Dermis blood vessel endothelial cell (primary cell): Measurements from ENCODE around the gene SNX30. TPM values are rescaled to one million over a fixed set of nuclear protein-coding genes. Genes with fewer than 3 reads are reported as not detected.

Experiments used
- DNase-seq: peaks from one replicate; pipeline ENCODE4 v3.0.0; 2010
- total RNA-seq: library from RNA; depleted of rRNA; stranded (reverse); fragments of >200 nt; gene quantifications from 2 replicates; pipeline ENCODE4 v1.2.3, GENCODE V29; 2014

Gene SNX30
- total RNA-seq, 1 donor from 2014 or later, result 8.5 TPM

DNA sequence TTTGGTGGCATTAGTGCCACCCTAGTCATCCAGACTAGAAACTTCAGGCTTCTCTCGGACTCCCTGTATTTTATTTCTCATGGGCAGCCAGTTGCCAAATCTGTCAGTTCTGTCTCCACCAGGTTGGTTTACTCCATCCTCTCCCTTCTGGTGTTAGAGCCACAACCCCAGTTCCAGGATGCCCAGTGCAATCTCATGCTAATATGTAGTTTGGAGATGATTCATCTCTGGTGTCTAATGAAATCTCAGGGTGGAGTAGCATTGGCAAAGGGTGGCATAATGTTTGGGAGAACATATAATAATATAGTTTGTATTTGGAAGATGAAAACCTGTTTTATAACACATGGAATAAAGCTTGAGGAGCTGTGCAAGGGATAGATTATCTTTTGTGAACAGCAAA is 109.9 kb downstream of the SNX30 start:
- DNase-seq, result no peak

- DNase-seq, result no peak
Measured at GRCh38 chr9:112861155-112861554, 110.6 kb downstream of the SNX30 start.

DNA sequence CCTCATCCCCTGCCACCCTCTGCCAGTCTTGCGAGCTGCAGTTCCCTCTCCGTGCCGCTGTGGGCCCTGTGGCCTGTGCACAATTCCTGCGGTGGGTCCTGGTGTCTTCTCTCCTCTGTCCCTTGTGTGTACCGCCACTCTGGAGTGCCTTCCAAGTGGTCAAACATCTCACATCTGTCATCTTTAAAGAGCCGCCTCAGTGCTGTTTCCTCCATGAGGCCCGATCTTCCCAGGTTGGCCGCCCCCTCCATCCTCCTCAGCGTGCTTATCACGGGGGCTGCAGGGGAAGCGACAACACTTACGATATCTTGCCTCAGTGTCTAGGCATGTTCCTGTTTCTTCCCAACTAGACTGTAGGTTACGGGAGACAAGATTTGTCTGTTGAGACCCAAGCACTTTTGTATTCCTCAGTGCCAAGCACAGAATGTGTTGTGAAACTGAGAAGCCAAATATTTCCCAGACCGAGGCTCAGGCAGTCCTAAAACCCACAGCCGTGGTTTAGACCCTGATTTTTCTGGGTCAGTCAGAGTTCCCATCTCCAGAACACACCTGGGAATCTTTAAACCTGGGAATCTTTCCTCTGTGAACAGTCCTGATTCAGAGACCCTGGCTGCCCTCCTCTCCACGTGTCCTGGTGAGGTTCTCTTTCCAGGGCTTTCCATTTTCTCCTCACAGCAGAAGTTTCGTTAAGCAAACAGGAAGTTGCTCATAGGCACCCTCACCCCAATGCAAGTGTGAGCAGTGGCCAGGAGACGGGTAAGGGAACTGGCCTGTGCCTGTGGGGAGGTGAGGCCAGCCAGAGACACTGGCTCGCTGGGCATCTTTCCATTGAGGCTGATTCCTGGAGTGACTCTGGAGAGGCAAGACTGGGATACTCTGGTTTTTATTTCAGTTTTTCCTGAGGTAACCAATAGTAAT is 111.3 kb downstream of the SNX30 start:
- peak; percentile 44 for DNase-seq

GRCh38 chr9:112863214-112863613 is 112.7 kb downstream of the SNX30 start:
- DNase-seq, result no peak

DNA sequence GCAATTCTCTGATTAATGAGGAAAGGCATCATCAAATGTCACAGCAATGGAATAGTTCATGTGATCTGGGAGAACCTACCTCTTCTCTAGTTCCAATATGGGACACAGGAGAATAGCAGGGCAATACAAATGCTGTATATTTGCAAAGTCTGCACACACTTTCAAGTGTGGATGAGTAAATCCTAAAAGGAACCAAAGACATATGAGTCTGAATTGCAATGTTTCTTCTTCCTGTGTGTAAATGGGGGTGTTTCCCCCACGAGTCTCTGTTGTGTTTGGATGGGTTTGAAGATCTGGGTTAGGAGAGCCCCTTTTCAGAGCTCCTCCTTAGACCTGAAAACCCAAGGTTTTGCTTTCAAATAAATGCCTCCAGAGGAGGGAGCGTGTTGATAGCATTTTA is 113.2 kb downstream of the SNX30 start:
- no peak for DNase-seq

DNA sequence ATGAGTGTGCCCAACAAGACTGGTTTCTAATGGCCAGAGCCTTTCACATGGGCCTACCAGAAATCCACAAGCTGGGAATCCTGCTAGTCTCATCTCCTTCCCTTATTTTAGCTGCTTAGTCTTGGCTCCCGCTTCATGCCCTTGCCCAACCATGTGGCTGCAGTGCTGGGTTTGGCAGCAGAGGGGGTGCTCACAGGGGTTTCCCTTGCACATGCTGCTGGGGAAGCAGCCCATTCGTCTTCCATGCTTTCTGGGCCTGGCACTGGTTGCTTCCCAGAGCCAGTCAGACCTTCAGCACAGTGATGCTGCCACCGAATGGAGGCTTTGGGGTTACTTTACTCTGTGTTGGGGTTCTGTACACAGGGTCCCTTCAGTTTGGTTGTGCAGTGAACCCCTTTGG is 113.8 kb downstream of the SNX30 start:
- DNase-seq, result no peak

GRCh38 chr9:112864982-112865381 is 114.4 kb downstream of the SNX30 start:
- DNase-seq, result no peak

- DNase-seq, result no peak
Measured at GRCh38 chr9:112866662-112867274, 116.2 kb downstream of the SNX30 start.

DNA sequence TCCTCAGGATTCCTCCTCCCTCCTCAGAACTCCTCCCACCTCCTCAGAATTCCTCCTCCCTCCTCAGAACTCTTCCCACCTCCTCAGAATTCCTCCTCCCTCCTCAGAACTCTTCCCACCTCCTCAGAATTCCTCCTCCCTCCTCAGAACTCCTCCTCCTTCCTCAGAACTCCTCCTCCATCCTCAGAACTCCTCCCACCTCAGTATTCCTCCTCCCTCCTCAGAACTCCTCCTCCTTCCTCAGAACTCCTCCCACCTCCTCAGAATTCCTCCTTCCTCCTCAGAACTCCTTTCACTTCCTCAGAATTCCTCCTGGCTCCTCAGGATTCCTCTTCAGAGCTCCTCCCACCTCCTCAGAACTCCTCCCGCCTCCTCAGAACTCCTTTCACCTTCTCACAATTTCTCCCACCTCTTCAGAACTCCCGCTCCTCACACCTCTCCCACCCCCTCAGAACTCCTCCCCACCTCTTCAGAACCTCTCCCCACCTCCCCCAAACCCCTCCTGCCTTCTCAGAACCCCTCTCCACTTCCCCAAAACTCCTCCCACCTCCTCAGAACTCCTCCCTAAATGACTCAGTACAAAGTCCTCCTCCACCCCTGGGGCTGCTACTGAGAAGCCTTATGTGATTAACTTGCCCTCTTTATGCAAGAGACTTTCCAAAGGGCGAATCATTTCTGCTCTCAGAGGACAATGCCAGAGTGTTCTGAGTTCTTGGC is 116.9 kb downstream of the SNX30 start:
- DNase-seq, result peak; percentile 25

GRCh38 chr9:112868461-112868860 is 117.9 kb downstream of the SNX30 start:
- DNase-seq, result no peak

GRCh38 chr9:112869041-112869529 is 118.5 kb downstream of the SNX30 start:
- no peak for DNase-seq

GRCh38 chr9:112869917-112870316 is 119.4 kb downstream of the SNX30 start:
- no peak for DNase-seq

- DNase-seq, result no peak
Measured at GRCh38 chr9:112870556-112870955, 120.0 kb downstream of the SNX30 start.

DNA sequence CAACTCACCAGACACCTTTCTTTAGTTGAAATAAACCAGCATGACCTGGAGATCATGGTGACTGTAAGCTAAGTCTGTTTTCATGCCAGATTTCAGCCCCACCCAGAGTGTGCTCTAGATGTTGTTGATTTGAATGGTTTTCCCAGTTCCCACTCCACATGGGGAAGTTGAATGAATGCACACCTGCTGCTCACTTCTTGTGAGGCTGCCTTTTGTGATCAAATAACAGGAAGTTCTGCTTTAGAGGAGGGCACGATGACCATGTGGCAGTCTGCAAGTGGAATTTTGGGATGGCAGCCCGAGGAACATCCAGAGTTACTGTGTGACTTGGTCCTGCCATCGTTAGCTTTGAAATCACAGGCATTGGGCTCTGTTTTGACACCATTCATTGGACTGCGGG is 121.5 kb downstream of the SNX30 start:
- DNase-seq, result no peak

DNA sequence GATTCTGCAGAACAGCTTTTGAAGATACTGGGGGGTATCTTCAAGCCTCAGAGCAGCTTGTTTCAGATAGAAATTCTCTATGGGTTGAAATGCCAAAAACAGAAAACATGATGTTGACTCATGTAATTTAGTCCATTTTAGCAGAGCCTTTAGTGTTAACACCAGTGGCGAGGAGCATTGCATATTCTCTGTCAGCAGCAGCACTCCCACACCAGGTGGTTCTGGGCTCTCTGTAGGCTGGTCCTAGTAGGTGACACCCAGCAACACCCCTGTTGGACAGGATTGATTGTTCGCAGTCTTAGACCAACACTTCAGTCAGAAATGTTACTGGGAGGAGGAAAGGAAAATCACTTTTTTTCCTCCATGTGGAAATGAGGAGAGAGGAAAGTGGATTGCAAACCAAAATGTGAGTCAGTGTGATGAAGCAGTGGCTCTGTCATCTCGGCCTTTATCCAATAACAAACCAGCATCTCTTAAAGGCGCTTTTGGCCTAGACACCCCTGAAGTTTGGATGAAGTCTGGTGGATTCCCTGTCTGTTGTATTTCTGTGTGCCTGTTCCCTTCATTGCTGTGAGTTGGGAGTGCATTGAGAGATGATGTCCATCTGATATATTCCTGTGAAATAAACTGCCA is 123.3 kb downstream of the SNX30 start:
- DNase-seq, result no peak

DNA sequence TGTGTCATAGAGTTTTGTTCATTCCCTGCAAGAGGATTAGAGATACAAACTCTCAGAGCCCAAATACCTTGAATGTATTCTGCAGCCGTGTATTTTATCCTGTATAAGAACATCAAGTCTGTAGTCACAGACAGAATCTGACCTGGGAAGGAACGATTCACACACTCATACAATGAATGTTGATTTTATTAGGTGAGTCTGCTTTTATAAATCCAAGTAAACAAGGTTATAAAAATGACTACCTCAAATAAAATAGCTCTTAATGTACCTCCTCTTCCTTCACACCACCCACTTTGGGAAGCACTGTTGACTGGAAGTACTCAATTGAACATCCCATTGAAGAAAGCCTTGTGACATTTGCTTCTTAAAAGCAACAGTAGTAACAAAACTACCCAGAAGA is 128.2 kb downstream of the SNX30 start:
- no peak for DNase-seq

- DNase-seq, result no peak
Measured at GRCh38 chr9:112880650-112881049, 130.1 kb downstream of the SNX30 start.

DNA sequence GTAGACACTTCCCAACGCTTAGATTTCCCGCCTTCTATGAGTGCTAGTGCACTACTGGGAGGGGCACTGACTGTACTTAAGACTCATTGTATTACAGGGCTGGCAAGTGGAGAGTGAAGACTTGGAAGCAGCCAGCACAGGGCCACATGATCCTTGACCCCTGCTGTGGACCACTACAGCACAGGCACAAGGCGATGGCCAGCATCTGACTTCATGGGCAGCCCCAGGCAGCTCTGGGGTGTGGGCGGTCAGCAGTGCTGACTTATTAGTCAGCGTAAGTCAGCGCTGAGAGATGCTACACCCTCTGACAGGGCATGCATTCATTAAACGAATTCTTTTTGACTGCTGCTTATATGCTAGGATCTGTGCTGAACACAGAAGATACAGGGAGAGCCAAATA is 130.8 kb downstream of the SNX30 start:
- DNase-seq, result no peak

DNA sequence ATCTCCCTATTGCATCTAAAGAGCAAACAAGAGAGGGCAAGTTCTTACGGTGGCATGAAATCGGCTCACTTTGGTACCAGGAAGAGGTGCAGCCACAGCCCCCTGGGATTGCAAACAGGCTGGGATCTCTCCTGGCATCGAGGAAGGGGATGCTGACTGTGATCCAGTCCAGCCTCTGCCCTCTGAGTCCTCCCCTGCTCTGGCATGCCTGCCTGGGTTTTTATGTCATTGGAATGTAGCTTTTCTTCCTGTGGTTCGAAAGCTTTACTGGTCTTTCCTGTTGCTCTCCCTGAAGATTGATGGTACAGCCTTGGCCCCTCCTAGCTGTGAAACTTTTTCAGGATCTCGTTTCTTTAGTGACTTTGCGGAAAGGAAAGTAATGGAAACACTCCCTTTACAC is 133.5 kb downstream of the SNX30 start:
- peak; percentile 33 for DNase-seq

- DNase-seq, result no peak
Measured at GRCh38 chr9:112884721-112885120, 134.2 kb downstream of the SNX30 start.

GRCh38 chr9:112885324-112885723 is 134.8 kb downstream of the SNX30 start:
- DNase-seq, result no peak

DNA sequence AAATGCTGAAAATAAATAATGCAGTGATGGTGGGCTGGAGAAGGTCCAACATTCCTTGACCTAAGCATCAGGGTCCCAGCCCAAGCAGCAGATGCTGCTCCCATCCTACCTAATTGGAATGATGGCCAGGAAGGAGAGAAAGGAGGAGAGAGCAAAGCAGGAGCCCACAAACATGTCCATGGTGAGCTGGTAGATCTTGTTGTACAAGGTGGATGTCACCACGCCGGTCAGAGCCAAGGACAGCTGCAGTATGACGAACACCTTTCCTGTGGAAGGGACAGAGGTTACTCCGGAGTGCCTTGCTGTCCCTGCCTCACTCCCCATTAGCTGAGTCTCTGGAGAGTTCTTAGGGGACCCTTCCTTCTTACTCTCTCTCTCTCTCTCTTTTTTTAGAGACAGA is 135.8 kb downstream of the SNX30 start:
- DNase-seq, result no peak

DNA sequence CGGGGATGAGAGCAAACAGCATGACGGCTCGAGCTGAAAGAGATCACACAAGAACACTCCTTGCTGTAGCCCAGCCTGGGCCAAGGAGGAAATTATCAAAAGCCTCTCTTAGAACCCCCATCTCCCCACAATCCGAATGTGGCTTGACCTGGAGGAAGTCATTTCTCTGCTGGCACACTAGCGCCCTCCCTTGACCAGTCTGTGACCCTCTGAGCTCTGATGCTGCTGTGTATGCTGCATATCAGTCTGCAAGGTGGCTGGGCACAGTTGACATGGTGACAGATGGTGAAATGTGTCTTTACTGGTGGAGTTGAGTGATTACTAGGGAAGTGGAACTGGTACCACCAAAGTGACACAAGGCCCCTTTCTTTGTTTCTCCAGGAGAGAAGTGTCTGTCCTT is 136.8 kb downstream of the SNX30 start:
- DNase-seq, result peak; percentile 8
